HG03457 (cell line): ENCODE results near the gene ZNF655.
"Not testable (repeated sequence)": the region's sequence is repeated elsewhere in the genome, so short reads cannot be mapped to it uniquely, and the experiment has no call there.

ENCODE experiments used
- ATAC-seq: cut with Tn5 transposase; IDR thresholded peaks from one replicate; pipeline ENCODE4 v1.9.1; 2021; ENCODE audit warnings: moderate number of reproducible peaks; ENCODE audit not compliant: unreplicated experiment

ZNF655 gene

DNA sequence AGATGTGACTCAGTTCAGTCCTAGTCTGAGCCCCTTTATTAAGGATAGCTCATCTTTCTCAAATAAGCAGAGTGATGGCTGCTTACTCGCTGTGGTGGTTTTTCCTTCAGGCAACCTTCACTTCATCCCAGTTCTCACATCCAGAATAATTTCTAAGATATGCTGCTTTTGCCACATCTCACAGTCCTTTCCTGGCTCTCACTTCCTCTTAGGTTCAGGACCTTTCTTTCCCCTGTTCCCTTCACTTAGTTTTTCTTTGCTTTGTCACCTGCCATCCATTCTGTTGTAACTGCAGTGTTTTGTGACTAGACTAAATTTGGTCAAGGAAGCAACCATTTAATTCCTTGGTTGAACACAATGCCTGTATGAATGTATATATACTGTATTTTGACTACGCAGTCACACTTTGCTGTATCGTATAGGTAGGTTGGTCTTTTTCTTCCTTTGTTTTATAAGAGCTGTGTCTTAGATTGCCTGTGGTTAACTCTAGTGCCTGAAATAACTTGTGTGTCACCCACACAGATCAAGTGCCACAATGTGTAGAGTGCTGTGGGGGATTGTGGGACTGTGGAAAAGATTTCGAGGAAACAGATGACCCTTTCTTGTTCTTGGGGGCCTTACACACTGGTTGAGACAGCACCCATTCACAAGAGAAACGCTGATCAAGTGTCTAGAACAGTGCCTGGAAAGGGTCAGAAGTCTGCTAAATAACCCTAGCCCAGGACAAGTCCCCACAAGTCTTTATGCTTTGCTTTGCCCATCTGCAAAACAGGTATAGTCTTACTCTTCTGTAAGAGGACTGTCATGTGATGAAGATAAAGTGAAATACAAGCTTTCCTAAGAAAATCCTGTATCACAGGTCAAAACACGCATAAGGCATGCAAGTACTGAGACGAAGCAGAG is 2.6 kb downstream of the ZNF655 start:
- ATAC-seq, result no peak

DNA sequence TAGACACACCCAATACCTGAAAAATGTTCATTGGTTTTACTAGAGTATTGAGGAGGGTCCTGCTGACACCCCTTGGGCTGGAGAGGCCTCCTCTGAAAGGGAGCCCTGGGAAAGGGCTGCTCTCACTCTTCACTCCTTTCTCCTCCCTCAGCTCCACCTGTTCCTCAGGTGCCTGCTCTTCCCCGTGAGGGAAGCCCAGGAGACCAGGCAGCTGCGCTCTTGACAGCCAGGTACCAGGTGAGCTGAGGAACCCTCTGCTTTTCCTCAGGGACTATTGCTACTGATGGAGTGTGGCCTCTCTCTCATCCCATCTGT is 3.3 kb downstream of the ZNF655 start:
- ATAC-seq, result no peak

DNA sequence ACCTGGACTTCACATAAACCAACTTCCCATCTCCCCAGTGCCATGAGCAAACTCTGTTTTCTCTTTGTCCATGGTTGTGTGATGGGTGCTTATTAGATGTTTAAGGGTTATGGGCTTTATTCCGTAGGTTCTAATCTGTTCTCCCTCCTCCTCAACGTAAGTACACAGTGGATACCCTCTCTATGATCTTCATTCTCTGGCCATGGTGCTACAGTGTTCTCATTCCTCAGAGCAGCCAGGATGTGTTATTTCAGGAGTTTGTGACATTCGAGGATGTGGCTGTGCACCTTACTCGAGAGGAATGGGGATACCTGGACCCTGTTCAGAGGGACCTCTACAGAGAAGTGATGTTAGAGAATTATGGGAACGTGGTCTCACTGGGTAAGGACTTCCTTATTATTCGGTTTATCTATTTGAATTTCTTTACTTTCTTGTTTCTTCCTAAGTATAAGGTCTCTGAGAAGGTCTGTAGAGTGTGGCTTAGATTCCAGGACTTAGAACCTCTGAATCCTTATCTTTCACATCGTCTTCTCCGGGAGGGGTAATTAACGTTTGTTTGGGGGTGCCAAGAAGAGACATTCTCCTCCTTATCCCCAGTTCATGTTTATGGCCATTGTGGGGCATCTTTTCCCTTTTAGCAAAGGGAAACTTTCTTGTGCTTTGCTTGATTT is 3.8 kb downstream of the ZNF655 start:
- no peak for ATAC-seq

DNA sequence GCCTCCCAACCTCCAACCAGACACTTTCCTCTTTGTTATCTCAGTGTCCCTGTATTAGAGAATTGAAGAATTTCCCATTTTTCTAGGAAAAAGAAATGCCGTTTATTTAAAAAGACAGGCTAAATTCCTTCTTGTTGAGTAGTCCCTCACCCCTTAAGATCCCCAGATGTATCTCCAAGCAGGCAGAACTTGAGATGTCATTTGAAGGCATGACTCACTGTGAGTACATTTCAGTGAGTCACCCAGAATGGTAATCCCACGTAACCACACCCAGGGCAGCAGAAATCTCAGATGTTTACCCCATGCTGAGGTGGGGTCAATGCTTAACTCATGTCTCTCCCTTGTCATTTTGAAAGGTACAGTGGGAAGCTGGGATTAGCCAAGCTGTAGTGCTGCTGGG is 4.4 kb downstream of the ZNF655 start:
- no peak for ATAC-seq

DNA sequence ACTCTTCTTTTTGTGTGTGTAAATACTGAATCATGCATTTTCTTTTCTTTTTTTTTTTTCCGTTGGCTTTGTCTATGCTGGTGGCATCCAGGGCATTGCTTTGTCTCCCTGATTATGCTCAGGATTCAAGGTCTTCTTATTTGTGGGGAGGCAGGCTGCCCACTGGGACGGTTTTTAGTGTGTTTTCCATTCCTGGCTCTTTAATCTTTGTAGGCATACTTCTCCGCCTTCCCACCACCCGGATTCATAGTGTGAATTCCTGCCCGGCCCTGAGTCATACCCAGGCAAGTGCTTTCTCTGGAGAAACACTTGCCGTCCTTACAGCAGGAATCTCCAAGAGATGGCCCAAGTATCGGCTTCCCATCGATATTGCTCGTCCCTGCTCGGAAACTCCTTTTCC is 5.2 kb downstream of the ZNF655 start:
- no peak for ATAC-seq

DNA sequence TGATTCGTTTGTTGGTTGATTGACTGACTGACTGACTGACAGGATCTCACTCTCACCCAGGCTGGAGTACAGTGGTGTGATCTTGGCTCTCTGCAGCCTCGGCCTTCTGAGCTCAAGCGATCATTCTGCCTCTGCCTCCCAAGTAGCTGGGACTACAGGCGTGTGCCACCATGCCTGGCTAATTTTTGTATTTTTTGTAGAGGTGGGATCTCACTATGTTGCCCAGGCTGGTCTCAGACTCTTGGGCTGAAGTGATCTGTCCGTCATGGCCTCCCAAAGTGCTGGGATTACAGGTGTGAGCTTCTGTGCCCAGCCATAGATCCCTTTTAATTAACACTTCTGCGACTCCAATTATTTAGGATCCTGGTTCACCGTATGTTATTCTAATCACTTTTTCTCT is 10.3 kb downstream of the ZNF655 start:
- ATAC-seq, result not testable (repeated sequence)

DNA sequence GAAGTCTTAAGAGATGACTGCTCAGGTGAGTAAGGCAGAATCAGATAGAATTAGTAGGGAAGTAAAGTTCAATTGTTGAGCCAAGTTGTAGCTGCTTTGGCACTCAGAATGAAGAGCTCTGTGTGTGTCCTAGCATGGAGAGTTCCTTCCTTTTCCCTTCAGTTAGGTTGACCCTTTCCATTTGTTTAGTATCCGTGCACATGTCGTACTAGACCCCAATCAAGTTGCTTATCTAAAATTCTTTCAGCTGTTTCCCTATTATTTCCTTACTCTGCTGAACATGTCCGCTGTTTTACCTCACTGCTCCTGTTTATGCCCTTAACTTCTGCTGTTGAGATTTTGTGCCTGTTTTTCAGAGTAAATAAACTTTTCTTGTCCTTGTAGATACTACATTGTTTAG is 13.3 kb downstream of the ZNF655 start:
- no peak for ATAC-seq

DNA sequence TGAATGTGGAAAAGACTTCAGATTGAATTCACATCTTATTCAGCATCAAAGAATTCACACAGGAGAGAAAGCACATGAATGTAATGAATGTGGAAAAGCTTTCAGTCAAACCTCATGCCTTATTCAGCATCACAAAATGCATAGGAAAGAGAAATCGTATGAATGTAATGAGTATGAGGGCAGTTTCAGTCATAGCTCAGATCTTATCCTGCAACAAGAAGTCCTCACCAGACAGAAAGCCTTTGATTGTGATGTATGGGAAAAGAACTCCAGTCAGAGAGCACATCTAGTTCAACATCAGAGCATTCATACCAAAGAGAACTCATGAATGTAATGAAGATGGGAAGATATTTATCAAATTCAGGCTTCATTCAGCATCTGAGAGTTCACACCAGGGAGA is 14.8 kb downstream of the ZNF655 start:
- no peak for ATAC-seq

GRCh38 chr7:99576251-99576650 is 17.8 kb downstream of the ZNF655 start:
- ATAC-seq, result no peak

DNA sequence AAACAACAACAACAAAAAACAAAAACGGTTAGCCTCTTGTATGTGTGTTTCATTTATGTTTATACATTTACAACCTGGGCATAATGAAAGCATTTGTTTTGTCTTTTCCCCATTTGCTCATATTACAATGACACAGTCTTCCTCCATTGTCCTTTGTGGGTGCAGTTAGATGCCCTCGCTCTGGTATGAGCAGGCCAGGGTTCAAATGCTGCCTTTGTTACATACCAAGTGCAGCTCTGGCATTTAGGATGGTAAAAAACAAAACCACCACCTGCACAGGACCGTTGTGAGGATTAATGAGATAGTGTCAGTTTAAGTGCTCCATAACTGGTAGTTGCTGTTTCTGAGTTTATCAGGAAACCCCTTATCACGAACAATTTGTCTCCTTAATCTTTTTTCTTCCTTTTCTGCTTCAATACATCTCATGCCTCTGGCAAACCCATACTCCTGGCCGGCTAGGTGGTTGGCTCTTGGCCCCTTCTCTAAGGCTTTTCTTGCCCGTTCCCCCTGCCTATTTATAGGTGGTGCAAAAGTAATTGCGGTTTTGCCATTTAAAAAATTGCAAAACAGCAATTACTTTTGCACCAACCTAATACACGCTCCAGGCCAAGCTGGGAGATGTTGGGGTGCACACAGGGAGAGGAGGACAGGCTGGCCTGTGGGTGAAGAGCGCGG is 21.0 kb downstream of the ZNF655 start:
- ATAC-seq, result no peak

DNA sequence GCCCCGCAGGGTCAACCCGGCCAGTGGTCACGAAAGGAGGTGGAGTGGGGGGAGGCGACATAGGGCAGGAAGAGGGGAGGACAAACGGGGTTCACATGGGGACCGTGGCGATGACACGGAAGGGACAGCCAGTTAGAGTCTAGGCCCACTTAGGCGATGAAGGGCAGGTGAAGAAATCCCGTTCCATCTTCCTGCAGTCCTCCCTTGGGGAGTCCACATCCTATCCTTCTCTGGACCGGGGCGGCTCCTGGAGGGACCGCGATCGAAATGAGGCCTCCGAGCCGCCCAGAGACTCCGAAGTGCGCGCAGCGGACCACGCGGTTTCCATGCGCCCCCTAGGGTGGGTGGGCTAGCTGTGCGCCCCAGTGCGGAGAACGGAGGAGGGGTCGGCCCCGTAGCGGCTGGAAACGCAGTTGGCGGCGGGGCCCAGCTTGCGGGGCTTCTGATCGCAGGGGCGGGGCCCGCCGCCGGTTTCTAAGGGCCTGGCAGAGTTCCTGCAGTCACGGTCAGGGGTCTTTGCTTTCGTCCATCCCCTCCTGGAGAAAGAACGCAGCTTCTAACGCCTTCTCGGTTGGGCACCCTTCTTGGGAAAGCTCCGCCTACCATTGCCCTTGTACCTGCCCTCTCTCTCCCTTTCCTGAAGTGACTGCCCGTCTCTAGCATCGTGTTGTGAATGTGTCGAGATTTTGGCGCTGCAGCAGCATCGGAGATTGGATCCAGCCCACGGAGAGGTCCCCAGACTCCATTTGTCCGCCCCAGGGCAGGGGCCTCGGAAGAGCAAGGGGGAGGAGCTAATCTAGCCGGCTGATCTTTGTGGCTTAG is 21.7 kb downstream of the ZNF655 start:
- no peak for ATAC-seq

DNA sequence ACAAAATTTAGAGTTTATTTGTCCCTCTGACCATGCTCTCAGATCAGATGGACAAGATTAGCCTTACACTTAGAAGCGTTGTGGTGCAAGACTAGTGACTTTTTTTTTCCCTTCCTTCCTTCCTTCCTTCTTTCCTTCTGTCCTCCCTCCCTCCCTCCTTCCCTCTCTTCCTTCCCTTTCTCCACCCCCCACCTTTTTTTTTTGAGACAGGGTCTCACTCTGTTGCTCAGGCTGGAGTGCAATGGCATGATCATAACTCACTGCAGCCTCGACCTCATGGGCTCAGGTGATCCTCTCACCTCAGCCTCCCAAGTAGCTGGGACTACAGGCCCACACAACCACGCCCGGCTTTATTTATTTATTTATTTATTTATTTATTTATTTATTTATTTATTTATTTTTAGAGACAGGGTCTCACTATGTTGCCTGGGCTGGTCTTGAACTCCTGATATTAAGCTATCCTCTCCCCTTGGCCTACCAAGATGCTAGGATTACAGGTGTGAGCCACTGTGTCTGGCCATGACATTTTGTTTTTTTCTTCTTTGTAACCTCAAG is 22.4 kb downstream of the ZNF655 start:
- not testable (repeated sequence) for ATAC-seq

- no peak for ATAC-seq
Observed at GRCh38 chr7:99588868-99589267, 30.4 kb downstream of the ZNF655 start.

- no peak for ATAC-seq
Observed at GRCh38 chr7:99594948-99595745, 36.7 kb downstream of the ZNF655 start.

DNA sequence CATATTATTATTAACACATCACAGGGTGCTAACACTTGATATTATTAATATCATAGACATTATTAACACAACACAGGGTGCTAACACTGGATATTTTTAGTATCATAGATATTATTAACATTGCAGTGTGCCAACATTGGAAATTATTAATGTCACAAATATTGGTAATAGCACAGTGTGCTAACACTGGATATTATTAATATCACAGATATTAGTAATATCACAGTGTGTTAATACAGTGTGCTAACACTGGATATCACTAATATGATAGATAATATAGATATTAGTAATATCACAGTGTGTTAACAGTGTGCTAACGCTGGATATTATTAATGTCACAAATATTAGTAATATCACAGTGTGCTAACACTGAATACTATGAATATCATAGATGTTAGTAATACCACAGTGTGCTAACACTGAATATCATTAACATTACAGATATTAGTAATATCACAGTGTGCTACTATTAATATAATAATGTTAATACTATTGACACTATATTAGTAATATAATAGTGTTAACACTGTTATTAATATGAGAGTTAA is 38.0 kb downstream of the ZNF655 start:
- no peak for ATAC-seq

DNA sequence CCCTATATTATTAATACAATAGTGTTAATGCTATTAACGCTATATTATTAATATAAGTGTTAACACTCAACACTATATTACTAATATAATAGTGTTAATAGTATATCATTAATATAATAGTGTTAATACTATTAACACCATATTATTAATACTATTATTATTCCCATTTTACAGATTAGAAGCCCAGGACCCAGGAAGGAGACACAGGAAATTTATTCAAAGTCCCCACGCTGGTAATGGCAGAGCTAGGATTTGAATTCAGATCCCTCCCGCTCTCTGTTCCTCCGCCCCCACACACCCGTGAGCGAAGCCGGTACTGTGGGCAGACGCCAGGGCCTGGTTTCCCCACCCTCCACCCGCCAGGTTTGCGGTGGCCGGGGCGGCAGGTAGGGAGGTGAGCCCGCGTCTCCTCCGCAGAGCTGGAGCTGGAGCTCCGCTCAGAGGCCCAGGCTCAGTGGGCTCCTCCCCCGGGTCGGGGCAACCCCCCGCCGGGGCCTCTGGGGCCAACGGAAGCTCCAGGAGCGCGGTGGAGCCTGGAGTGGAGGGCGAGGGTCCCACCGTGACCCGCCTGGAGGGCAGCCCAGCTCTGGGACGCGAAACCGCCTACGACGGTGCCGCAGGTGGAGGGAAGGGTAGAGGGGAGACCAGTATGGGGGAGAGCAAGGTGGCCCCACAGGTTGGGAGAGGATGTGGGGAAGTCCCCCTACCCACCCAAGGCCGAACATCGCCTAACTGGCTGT is 39.5 kb downstream of the ZNF655 start, which contains the start of gene TMEM225B:
TMEM225B (plus strand) TSS at position 506 of the 740 bp plus-strand sequence. CDS start 6,122 bp downstream, outside the sequence.
- no peak for ATAC-seq

- ATAC-seq, result no peak
Observed at GRCh38 chr7:99599836-99600235, 41.4 kb downstream of the ZNF655 start.

- no peak for ATAC-seq
Observed at GRCh38 chr7:99601656-99602310, 43.3 kb downstream of the ZNF655 start.
